ENCODE measurements around the gene EVI5. TPM values are rescaled to one million over a fixed set of nuclear protein-coding genes. Genes with fewer than 3 reads are reported as not detected.
A peak's percentile ranks its signal among the peaks of the same experiment; 100 is the strongest.

EVI5 gene
- total and polyA plus RNA-seq, 12 donors: 4.6 to 46.2 (median 24.6) TPM

GRCh38 chr1:92822879-92823278, 38.0 kb upstream of the EVI5 start:
- H3K4me1 ChIP-seq: no peaks in the 10 kb centered on the region
- DNase-seq (no peak), ATAC-seq (peak in 2 of 8 donors; percentile 21 to 35)
- no peaks in the 10 kb centered on the region for H3K9me3 ChIP-seq
- no peaks in the 10 kb centered on the region for H3K36me3 ChIP-seq
- no peaks in the 10 kb centered on the region for H3K27me3 ChIP-seq
- no peak for TF ChIP-seq CTCF (IDR thresholded peaks at IDR 0.05)
- intact Hi-C loops (cut with DNase I): no loop called here
- WGBS, 2 donors: 63 to 78% methylated on average over 3 of the region's 3 CpGs
- H3K4me3 ChIP-seq: no peak overlapping the region
- no peak overlapping the region for H3K27ac ChIP-seq

GRCh38 chr1:92820551-92820950, 35.6 kb upstream of the EVI5 start:
- no peaks in the 10 kb centered on the region for H3K9me3 ChIP-seq
- ATAC-seq (no peak), DNase-seq (no peak)
- 88 to 89% methylated on average over 3 of the region's 3 CpGs for WGBS, 2 donors
- intact Hi-C loops (cut with DNase I): no loop called here
- H3K36me3 ChIP-seq: no peaks in the 10 kb centered on the region
- H3K4me3 ChIP-seq: no peak overlapping the region
- no peak overlapping the region for H3K27ac ChIP-seq
- no peaks in the 10 kb centered on the region for H3K27me3 ChIP-seq
- H3K4me1 ChIP-seq: no peaks in the 10 kb centered on the region
- TF ChIP-seq CTCF (IDR thresholded peaks at IDR 0.05): no peak

GRCh38 chr1:92820024-92820423, 35.1 kb upstream of the EVI5 start:
- Histone ChIP-seq H3K27me3 (no peaks in the 10 kb centered on the region), H3K4me3 (no peak overlapping the region), H3K4me1 (no peaks in the 10 kb centered on the region), H3K36me3 (no peaks in the 10 kb centered on the region), H3K27ac (no peak overlapping the region), H3K9me3 (no peaks in the 10 kb centered on the region)
- DNase-seq (no peak), ATAC-seq (no peak)
- WGBS, 2 donors: 71 to 77% methylated on average over 3 of the region's 3 CpGs
- no peak for TF ChIP-seq CTCF (IDR thresholded peaks at IDR 0.05)
- intact Hi-C loops (cut with DNase I): no loop called here

- Histone ChIP-seq H3K4me1 (no peaks in the 10 kb centered on the region), H3K27me3 (no peaks in the 10 kb centered on the region), H3K27ac (no peak overlapping the region), H3K9me3 (no peaks in the 10 kb centered on the region), H3K36me3 (no peaks in the 10 kb centered on the region), H3K4me3 (no peak overlapping the region)
- ATAC-seq: peak in 1 of 8 donors; percentile 27
- intact Hi-C loops (cut with DNase I): loop anchor here in 8 of 10 donors (2.0 to 10.0 kb wide), 4 partner anchors 66 to 513 kb away; no protein-coding TSS in a partner anchor
- peak in 1 of 2 donors; percentile 12 for DNase-seq
- 96% methylated on average over 3 of the region's 3 CpGs for WGBS, 2 donors
- peak; percentile 36 to 75 (median 69) for TF ChIP-seq CTCF (IDR thresholded peaks at IDR 0.05)
Observed at GRCh38 chr1:92817986-92818764, 33.3 kb upstream of the EVI5 start.
